ENCODE results near the gene MAPRE3. TPM values are rescaled to one million over a fixed set of nuclear protein-coding genes. Genes with fewer than 3 reads are reported as not detected.

MAPRE3 gene
- total RNA-seq, 4 donors from 2014 or later = 4.2 to 14.9 (median 5.9) TPM

DNA sequence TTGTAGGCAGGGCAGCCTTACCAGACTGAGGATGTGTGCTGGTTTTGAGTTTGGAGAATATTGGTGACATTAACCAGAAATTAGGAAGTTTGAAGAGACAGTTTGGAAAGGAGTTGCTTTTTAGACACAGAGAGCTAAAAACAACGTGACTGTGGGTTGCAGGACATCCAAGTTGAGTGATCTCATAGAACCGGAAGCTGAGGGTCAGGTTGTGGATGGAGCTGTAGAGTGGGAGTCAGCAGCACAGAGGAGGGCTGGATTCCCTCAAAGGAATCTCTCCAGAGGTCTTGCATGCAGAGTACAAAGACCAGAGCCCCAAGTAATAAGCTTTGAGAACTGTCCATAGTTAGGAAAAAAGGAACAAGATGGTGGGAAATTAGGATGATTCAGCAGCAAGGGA is 9.3 kb downstream of the MAPRE3 start:
- Histone ChIP-seq H3K9me3 (no peaks in the 10 kb centered on the region), H3K4me3 (no peak overlapping the region), H3K27ac (no peak overlapping the region), H3K36me3 (no peaks in the 10 kb centered on the region), H3K27me3 (no peaks in the 10 kb centered on the region), H3K4me1 (peaks cover 0 to 9% (median 0%) of the 10 kb centered on the region in 4 donors)
- TF ChIP-seq, protein P1, sequence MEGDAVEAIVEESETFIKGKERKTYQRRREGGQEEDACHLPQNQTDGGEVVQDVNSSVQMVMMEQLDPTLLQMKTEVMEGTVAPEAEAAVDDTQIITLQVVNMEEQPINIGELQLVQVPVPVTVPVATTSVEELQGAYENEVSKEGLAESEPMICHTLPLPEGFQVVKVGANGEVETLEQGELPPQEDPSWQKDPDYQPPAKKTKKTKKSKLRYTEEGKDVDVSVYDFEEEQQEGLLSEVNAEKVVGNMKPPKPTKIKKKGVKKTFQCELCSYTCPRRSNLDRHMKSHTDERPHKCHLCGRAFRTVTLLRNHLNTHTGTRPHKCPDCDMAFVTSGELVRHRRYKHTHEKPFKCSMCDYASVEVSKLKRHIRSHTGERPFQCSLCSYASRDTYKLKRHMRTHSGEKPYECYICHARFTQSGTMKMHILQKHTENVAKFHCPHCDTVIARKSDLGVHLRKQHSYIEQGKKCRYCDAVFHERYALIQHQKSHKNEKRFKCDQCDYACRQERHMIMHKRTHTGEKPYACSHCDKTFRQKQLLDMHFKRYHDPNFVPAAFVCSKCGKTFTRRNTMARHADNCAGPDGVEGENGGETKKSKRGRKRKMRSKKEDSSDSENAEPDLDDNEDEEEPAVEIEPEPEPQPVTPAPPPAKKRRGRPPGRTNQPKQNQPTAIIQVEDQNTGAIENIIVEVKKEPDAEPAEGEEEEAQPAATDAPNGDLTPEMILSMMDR (IDR thresholded peaks at IDR 0.05) = no peak
- TF ChIP-seq POLR2A (IDR thresholded peaks at IDR 0.05) = no peak
- DNase-seq = no peak

DNA sequence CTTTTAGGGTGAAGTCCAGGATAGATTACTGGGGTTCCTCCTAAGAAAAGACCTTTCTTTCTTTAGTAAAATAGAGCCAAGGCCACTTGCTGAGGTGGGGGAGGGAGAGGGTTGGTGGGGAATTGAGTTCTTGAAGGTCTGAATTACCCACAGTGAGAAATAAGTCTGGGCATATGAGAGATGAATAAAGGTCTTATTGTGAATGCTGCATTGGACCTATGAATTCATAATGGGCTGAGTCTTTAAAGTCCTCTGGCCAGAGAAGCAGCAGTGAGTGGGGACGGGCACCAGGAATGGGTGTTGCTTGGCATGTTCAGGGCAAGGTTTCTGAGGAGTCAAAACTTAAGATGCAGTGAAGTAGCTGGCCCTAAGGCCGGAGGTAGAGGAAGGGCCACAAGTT is 10.5 kb downstream of the MAPRE3 start:
- Histone ChIP-seq H3K9me3 (no peaks in the 10 kb centered on the region), H3K27ac (no peak overlapping the region), H3K4me1 (peaks cover 0 to 9% (median 0%) of the 10 kb centered on the region in 4 donors), H3K4me3 (no peak overlapping the region), H3K27me3 (no peaks in the 10 kb centered on the region), H3K36me3 (no peaks in the 10 kb centered on the region)
- no peak for DNase-seq
- TF ChIP-seq, protein P1 (IDR thresholded peaks at IDR 0.05) = no peak
- TF ChIP-seq POLR2A (IDR thresholded peaks at IDR 0.05) = no peak

DNA sequence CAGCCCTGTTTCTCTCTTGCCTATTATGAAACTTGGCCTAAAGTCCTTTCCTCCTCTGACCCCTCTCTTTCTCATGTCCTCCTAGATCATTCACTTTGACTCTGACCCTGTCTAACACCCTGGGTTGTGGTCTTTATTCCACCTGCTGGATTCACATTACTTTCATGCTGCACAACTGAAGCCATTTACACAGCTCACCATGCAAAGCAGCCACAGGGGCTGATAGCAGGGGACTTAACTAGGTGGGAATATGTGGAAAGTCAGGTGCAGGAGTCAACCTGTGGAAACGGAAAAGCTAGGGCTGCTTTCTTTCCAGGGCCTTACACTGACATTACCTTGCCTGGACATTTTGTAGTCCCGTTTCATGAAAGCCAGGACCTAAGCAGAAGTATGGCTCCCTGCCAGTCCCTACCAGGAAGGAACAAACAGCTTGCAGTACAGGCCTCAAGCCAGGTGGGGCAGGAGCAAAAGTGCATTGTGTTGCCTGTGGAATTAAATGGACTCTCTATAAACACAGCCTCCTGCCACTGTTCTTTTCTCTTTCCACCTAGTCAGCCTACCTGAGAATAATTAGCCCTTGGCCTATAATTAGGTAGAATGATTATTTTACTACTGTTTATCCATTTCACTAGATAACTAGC is 11.8 kb downstream of the MAPRE3 start:
- peak; percentile 23 to 85 (median 66) for DNase-seq
- H3K4me1 ChIP-seq = peaks cover 0 to 9% (median 0%) of the 10 kb centered on the region in 4 donors
- H3K9me3 ChIP-seq = no peaks in the 10 kb centered on the region
- H3K4me3 ChIP-seq = no peak overlapping the region
- no peaks in the 10 kb centered on the region for H3K36me3 ChIP-seq
- peak overlapping the region in 1 of 4 donors; percentile 9 for H3K27ac ChIP-seq
- TF ChIP-seq, protein P1 (IDR thresholded peaks at IDR 0.05) = peak in 4 of 6 experiments; percentile 25 to 69 (median 69)
- no peak for TF ChIP-seq POLR2A (IDR thresholded peaks at IDR 0.05)
- H3K27me3 ChIP-seq = no peaks in the 10 kb centered on the region

DNA sequence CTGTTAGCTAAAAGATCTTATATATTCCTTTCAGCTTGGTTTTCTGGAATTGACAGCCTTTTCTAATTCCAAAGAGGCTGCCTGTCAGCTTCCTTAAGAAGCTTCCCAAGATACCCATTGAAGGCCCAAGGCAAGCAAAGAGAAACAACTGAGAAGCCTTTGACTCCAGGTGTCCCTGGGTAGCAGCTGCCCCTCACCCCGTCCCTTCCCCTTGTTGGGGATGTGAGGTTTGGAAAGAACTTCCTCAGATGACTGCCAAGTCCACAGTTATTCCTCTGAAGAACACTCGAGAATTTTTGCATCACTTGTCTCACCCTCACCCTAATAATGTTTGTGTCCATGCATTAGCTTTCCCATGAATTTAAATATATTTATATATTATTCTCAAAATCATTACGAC is 13.3 kb downstream of the MAPRE3 start:
- Histone ChIP-seq H3K4me1 (peaks cover 0 to 9% (median 0%) of the 10 kb centered on the region in 4 donors), H3K4me3 (no peak overlapping the region), H3K36me3 (no peaks in the 10 kb centered on the region), H3K27me3 (no peaks in the 10 kb centered on the region), H3K9me3 (no peaks in the 10 kb centered on the region), H3K27ac (no peak overlapping the region)
- no peak for DNase-seq
- TF ChIP-seq, protein P1 (IDR thresholded peaks at IDR 0.05) = no peak
- no peak for TF ChIP-seq POLR2A (IDR thresholded peaks at IDR 0.05)

DNA sequence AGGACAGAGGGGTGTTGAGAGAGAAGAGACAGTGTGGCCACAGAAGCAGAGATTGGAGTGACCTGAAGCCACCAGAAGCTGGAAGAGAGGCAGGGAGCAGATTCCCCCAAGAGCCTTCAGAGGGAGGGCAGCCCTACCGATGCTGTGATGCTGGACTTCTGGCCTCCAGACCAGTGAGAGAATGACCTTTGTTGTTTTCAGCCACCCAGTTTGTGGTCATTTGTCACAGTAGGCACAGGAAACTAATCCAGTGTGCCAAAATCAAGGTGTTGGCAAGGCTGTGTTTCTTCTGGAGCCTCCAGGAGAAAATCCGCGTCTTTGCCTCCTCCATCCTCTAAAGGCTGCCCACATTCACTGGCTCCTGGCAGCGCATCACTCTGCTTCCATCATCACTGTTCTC is 15.4 kb downstream of the MAPRE3 start:
- Histone ChIP-seq H3K27ac (no peak overlapping the region), H3K4me1 (peaks cover 0 to 9% (median 0%) of the 10 kb centered on the region in 4 donors), H3K9me3 (no peaks in the 10 kb centered on the region), H3K36me3 (no peaks in the 10 kb centered on the region), H3K4me3 (no peak overlapping the region), H3K27me3 (no peaks in the 10 kb centered on the region)
- TF ChIP-seq, protein P1 (IDR thresholded peaks at IDR 0.05) = no peak
- TF ChIP-seq POLR2A (IDR thresholded peaks at IDR 0.05) = no peak
- no peak for DNase-seq

Measured in Peyer's patch (tissue), 4 donors.